Activated CD4-positive, alpha-beta T cell treated with anti-CD3 and anti-CD28 coated beads, Interleukin-2, Interleukin-6, amounts not matched to agents 100 ng/mL and 50 ng/mL, durations not matched to agents 16 hours and 8 hours (primary cell): ENCODE results near the gene ACADM.
"Not testable (repeated sequence)": the region's sequence is repeated elsewhere in the genome, so short reads cannot be mapped to it uniquely, and the experiment has no call there.

ENCODE experiments used
- DNase-seq: peaks from one replicate; pipeline ENCODE4 v3.0.0-alpha.2; 2020

ACADM gene

GRCh38 chr1:75742047-75742625, 17.6 kb downstream of the ACADM start:
- DNase-seq: no peak

GRCh38 chr1:75745276-75745675, 20.8 kb downstream of the ACADM start:
- DNase-seq: no peak

GRCh38 chr1:75757210-75757609, 32.7 kb downstream of the ACADM start:
- not testable (repeated sequence) for DNase-seq

GRCh38 chr1:75758543-75758942, 34.0 kb downstream of the ACADM start:
- not testable (repeated sequence) for DNase-seq

- DNase-seq: no peak
Measured at GRCh38 chr1:75764057-75764655, 39.6 kb downstream of the ACADM start.

- no peak for DNase-seq
Measured at GRCh38 chr1:75765697-75766355, 41.3 kb downstream of the ACADM start.

GRCh38 chr1:75768016-75768415, 43.5 kb downstream of the ACADM start:
- no peak for DNase-seq

- no peak for DNase-seq
Measured at GRCh38 chr1:75770761-75771160, 46.3 kb downstream of the ACADM start.

- no peak for DNase-seq
Measured at GRCh38 chr1:75771978-75772377, 47.5 kb downstream of the ACADM start.

- not testable (repeated sequence) for DNase-seq
Measured at GRCh38 chr1:75777812-75778211, 53.3 kb downstream of the ACADM start.

GRCh38 chr1:75778694-75779093, 54.2 kb downstream of the ACADM start:
- DNase-seq: not testable (repeated sequence)

GRCh38 chr1:75780183-75780582, 55.7 kb downstream of the ACADM start:
- DNase-seq: not testable (repeated sequence)

GRCh38 chr1:75783920-75784319, 59.4 kb downstream of the ACADM start:
- DNase-seq: not testable (repeated sequence)

GRCh38 chr1:75785320-75785982, 60.9 kb downstream of the ACADM start:
- DNase-seq: no peak

GRCh38 chr1:75785983-75786853, 61.7 kb downstream of the ACADM start, which contains the start of gene RABGGTB:
TSS of gene RABGGTB (plus strand) at chr1:75786256. CDS start at chr1:75786272, 16 bp downstream.
- DNase-seq: peak; percentile 97

GRCh38 chr1:75786901-75787493, 62.5 kb downstream of the ACADM start:
- DNase-seq: no peak

- no peak for DNase-seq
Measured at GRCh38 chr1:75787524-75787923, 63.0 kb downstream of the ACADM start.

- DNase-seq: no peak
Measured at GRCh38 chr1:75789988-75790387, 65.5 kb downstream of the ACADM start.

GRCh38 chr1:75791022-75791421, 66.5 kb downstream of the ACADM start:
- no peak for DNase-seq

GRCh38 chr1:75792091-75792490, 67.6 kb downstream of the ACADM start:
- no peak for DNase-seq

- DNase-seq: no peak
Measured at GRCh38 chr1:75794382-75794781, 69.9 kb downstream of the ACADM start.

GRCh38 chr1:75795703-75796193, 71.2 kb downstream of the ACADM start:
- no peak for DNase-seq
